Heart right ventricle (tissue), 16 donors: ENCODE measurements around the gene SLC46A2. TPM values are rescaled to one million over a fixed set of nuclear protein-coding genes. Genes with fewer than 3 reads are reported as not detected.
A peak's percentile ranks its signal among the peaks of the same experiment; 100 is the strongest.

Source experiments
- ATAC-seq, 8 donors: fragments of 200-7000 bp; cut with Tn5 transposase; one replicate each; pipeline ENCODE4 v1.9.1; 2020; ENCODE audit warnings: mild to moderate bottlenecking in 8 of 8, moderate library complexity in 8 of 8, moderate number of reproducible peaks in 1 of 8
- DNase-seq, 2 donors: peaks; one replicate each; pipeline ENCODE4 v3.0.0-alpha.2; 2020
- H3K27ac ChIP-seq, 10 donors: fragments of 200-600 bp; sonication (generic) in 2 of 10; one replicate each; pipeline versions ENCODE4 v1.5.0 to v1.8.0; 2020 to 2022; ENCODE audit warnings: mild to moderate bottlenecking in 3 of 10
- H3K27me3 ChIP-seq, 7 donors: fragments of 200-600 bp; one replicate each; pipeline ENCODE4 v1.8.0; 2021 to 2022; ENCODE audit warnings: mild to moderate bottlenecking in 2 of 7
- H3K36me3 ChIP-seq, 9 donors: fragments of 200-600 bp; sonication (generic) in 1 of 9; one replicate each; pipeline versions ENCODE4 v1.5.0 to v1.8.0; 2020 to 2022; ENCODE audit warnings: mild to moderate bottlenecking in 2 of 9
- H3K4me1 ChIP-seq, 9 donors: fragments of 200-600 bp; sonication (generic) in 1 of 9; one replicate each; pipeline versions ENCODE4 v1.5.0 to v1.8.0; 2020 to 2022; ENCODE audit warnings: mild to moderate bottlenecking in 4 of 9
- H3K4me3 ChIP-seq, 10 donors: fragments of 200-600 bp; sonication (generic) in 2 of 10; one replicate each; pipeline versions ENCODE4 v1.5.0 to v1.8.0; 2020 to 2022; ENCODE audit warnings: mild to moderate bottlenecking in 7 of 10, moderate library complexity in 2 of 10
- H3K9me3 ChIP-seq, 11 donors: fragments of 200-600 bp in 10 of 11; sonication (generic) in 2 of 11; one replicate each; pipeline versions ENCODE4 v1.5.0 to v1.8.0; 2013 to 2022; ENCODE audit warnings: mild to moderate bottlenecking in 2 of 11, control low read depth in 1 of 11, moderate library complexity in 1 of 11
- CTCF ChIP-seq, 9 donors: fragments of 200-600 bp; sonication (generic) in 2 of 9; IDR thresholded peaks; one replicate each; pipeline versions ENCODE4 v1.5.0 to v1.8.0; 2021 to 2022; ENCODE audit warnings: antibody characterized with exemption in 9 of 9, mild to moderate bottlenecking in 5 of 9, moderate library complexity in 1 of 9
- WGBS, 2 donors: extraction: QIAGEN DNeasy Blood & Tissue Kit; methylation state at CpG; one replicate each; pipeline ENCODE4 v1.1.7; 2013; ENCODE audit warnings: inconsistent platforms in 1 of 2; 5-methylcytosine and 5-hydroxymethylcytosine counted together
- intact Hi-C, 10 donors: fragments of 100-400 bp; cut with DNase I; formaldehyde crosslinking; loops; one replicate each; pipeline versions ENCODE4 v1.11.1 to v1.14.2; 2022
- polyA plus RNA-seq, 2 donors: library from polyadenylated mRNA; stranded (reverse); fragments of 200-250 nt; gene quantifications; one replicate each; pipeline ENCODE4 v1.2.3, GENCODE V29; 2013
- total RNA-seq, 10 donors: library from RNA; stranded (reverse); fragmentation: NEBNext Ultra II Directional in 3 of 10; extraction: Animal tissue kit (Norgen Biotek cat#: 25700) in 3 of 10; gene quantifications; one replicate each; pipeline versions ENCODE4 v1.2.1 to v1.2.4, GENCODE V29; 2021 to 2023
- donor health status: Arrhythmogenic right ventricular cardiomyopathy.
- donor health status: ischemic (EF 13 %, LVEDD 7.1; RV severe dilation, severe dysfunction).
- donor health status: healthy with polysubstance abuse.
- donor health status: DM: no; HTN: yes; CAD: no.
- donor health status: DM: no; HTN: no; CAD: no.
- donor health status: ischemic (EF 25% LVEDD 6.9; RV normal size, moderate dysfunction).
- donor health status: ischemic (EF 25% LVEDD 5.7; RV mildly dilated, moderate dysfunction).
- donor health status: healthy.
- donor health status: DM: yes; HTN: yes; CAD: no.
- donor health status: Ischemic cardiomyopathy.
- donor health status: ischemic (EF 35%, LVEDD 5.7; RV mildly dilated, moderate dysfunction).
- donor health status: nonischemic (EF 11% LVEDD 7.7; RV severe dilation, severe dysfunction).
- donor health status: DM: yes; HTN: yes; CAD: no.
- donor health status: PGD.
- donor health status: ischemic (EF 29% LVEDD 5.4; RV normal size, mild dysfunction).
- donor health status: nonischemic (EF 23%, LVEDD 6.1; RV moderate dilation, normal function).

Gene SLC46A2
- total and polyA plus RNA-seq, 12 donors = 0.06 to 0.42 (median 0.15) TPM; not detected in 9

- H3K4me3 ChIP-seq = no peak overlapping the region
- ATAC-seq (no peak), DNase-seq (peak in 1 of 2 donors; percentile 22)
- H3K9me3 ChIP-seq = no peaks in the 10 kb centered on the region
- intact Hi-C loops = no loop called here
- no peak overlapping the region for H3K27ac ChIP-seq
- TF ChIP-seq CTCF (IDR thresholded peaks at IDR 0.05) = peak in 2 of 9 donors; percentile 5 to 39
- H3K4me1 ChIP-seq = peaks cover 4 to 12% (median 6%) of the 10 kb centered on the region in 9 donors
- peaks cover 0 to 34% (median 15%) of the 10 kb centered on the region in 7 donors for H3K27me3 ChIP-seq
- no peaks in the 10 kb centered on the region for H3K36me3 ChIP-seq
- WGBS, 2 donors = 67 to 68% methylated on average over 5 of the region's 5 CpGs
Measured at GRCh38 chr9:112887381-112887780, 3.3 kb downstream of the SLC46A2 start.

GRCh38 chr9:112886351-112886750 is 4.3 kb downstream of the SLC46A2 start:
- intact Hi-C loops = no loop called here
- Histone ChIP-seq H3K4me3 (no peak overlapping the region), H3K27me3 (peaks cover 0 to 25% (median 15%) of the 10 kb centered on the region in 7 donors), H3K27ac (no peak overlapping the region), H3K9me3 (no peaks in the 10 kb centered on the region), H3K4me1 (peaks cover 4 to 12% (median 6%) of the 10 kb centered on the region in 9 donors), H3K36me3 (peaks cover 0 to 3% (median 0%) of the 10 kb centered on the region in 9 donors)
- 91 to 93% methylated on average over 4 of the region's 4 CpGs for WGBS, 2 donors
- DNase-seq (no peak), ATAC-seq (no peak)
- TF ChIP-seq CTCF (IDR thresholded peaks at IDR 0.05) = no peak

GRCh38 chr9:112885324-112885723 is 5.4 kb downstream of the SLC46A2 start:
- no peak overlapping the region for H3K4me3 ChIP-seq
- DNase-seq (no peak), ATAC-seq (no peak)
- H3K27me3 ChIP-seq = peaks cover 0 to 15% (median 10%) of the 10 kb centered on the region in 7 donors
- no peak for TF ChIP-seq CTCF (IDR thresholded peaks at IDR 0.05)
- no peaks in the 10 kb centered on the region for H3K9me3 ChIP-seq
- peaks cover 0 to 12% (median 0%) of the 10 kb centered on the region in 9 donors for H3K36me3 ChIP-seq
- peaks cover 0 to 6% (median 3%) of the 10 kb centered on the region in 9 donors for H3K4me1 ChIP-seq
- no peak overlapping the region for H3K27ac ChIP-seq
- WGBS, 2 donors = 88 to 97% methylated on average over 1 of the region's 1 CpG
- intact Hi-C loops = no loop called here

GRCh38 chr9:112884721-112885120 is 6.0 kb downstream of the SLC46A2 start:
- 93 to 96% methylated on average over 5 of the region's 5 CpGs for WGBS, 2 donors
- TF ChIP-seq CTCF (IDR thresholded peaks at IDR 0.05) = no peak

More at GRCh38 chr9:112884721-112885120, 6.0 kb downstream of the SLC46A2 start:
- H3K4me3 ChIP-seq = no peak overlapping the region
- H3K27ac ChIP-seq = no peak overlapping the region
- intact Hi-C loops = no loop called here
- no peak for DNase-seq
- H3K9me3 ChIP-seq = no peaks in the 10 kb centered on the region
- peaks cover 0 to 9% (median 3%) of the 10 kb centered on the region in 7 donors for H3K27me3 ChIP-seq
- no peaks in the 10 kb centered on the region for H3K4me1 ChIP-seq
- peaks cover 0 to 12% (median 0%) of the 10 kb centered on the region in 9 donors for H3K36me3 ChIP-seq
- no peak for ATAC-seq
